Measurements from ENCODE around the gene SIRT5.
A peak's percentile ranks its signal among the peaks of the same experiment; 100 is the strongest.

SIRT5 gene

DNA sequence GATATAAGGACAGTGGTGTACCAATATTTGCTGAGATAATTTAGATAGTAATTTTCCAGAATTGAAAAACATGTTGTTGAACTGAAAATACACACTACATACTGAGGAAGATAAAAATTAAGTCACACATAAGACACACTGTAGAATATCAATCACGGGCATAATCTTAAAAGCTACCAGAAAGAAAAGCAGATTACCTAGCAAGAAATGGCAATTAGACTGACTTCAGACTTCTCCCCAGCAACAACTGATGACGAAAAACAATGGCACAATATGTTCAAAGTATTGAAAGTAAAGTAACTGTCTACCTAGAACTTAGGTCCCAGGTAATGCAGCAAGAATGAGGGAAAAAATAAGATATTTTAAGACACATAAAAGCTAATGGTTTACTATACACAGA, 87.2 kb downstream of the SIRT5 start:
- H3K27ac Mint-ChIP-seq: no peak overlapping the region
- H3K36me3 Mint-ChIP-seq: peaks cover 4% of the 10 kb centered on the region
- no peak for ATAC-seq
- no peaks in the 10 kb centered on the region for H3K9me3 Mint-ChIP-seq
- peaks cover 76% of the 10 kb centered on the region for H3K4me1 Mint-ChIP-seq
- no peak overlapping the region for H3K4me3 Mint-ChIP-seq
- no peaks in the 10 kb centered on the region for H3K27me3 Mint-ChIP-seq

DNA sequence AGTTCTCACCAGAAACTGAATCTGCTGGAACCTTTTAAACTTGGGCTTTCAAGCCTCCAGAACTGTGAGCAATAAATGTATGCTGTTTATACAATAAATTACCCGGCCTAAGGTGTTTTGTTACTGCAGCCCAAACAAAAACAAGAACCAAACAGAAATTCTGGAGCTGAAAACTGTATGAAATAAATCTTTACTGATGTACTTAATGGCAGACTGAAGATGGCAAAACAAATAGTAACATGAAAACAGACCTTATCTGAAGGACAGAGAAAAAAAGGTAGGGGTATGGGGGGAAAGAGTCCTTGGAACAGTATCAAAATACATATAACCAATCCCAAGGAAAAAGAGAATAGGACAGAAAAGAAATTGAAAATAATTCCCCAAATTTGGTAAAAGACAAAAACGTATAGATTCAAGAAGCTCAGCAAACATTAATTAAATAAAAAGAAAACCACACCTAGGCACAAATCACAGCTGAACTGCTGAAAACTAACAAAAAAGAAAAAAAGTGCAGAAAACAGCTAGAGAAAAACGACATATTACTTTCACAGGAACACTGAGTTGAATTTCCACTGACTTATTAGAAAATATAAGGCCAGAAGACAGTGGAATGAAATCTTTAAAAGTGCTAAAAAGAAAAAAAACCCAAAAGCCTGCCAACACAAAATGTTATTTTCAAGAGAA, 88.4 kb downstream of the SIRT5 start:
- Mint-ChIP-seq H3K4me3 (no peak overlapping the region), H3K27ac (peak overlapping the region; percentile 35), H3K27me3 (no peaks in the 10 kb centered on the region), H3K36me3 (peaks cover 4% of the 10 kb centered on the region), H3K4me1 (peaks cover 87% of the 10 kb centered on the region), H3K9me3 (no peaks in the 10 kb centered on the region)
- no peak for ATAC-seq

DNA sequence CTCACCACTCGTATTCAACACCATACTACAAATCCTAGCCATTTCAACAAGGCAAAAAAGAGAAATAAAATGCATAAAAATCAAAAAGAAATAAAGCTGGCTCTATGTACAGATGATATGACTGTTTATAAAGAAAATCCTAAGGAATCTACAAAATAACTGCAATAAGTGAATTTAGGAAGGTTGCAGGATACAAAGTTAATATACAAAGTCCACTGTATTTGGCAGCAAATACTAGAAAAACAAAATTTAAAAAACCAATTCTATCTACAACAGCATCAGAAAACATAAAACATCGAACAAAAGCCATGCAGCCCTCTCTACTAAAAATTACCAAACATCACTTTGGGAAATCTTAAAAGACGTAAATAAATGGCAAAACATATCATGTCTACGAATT, 89.6 kb downstream of the SIRT5 start:
- no peaks in the 10 kb centered on the region for H3K9me3 Mint-ChIP-seq
- H3K27ac Mint-ChIP-seq: no peak overlapping the region
- no peak for ATAC-seq
- no peak overlapping the region for H3K4me3 Mint-ChIP-seq
- H3K27me3 Mint-ChIP-seq: no peaks in the 10 kb centered on the region
- peaks cover 95% of the 10 kb centered on the region for H3K4me1 Mint-ChIP-seq
- peaks cover 4% of the 10 kb centered on the region for H3K36me3 Mint-ChIP-seq
